GM21717 (cell line): Measurements from ENCODE around the gene UTP4.
"Not testable (repeated sequence)": the region's sequence is repeated elsewhere in the genome, so short reads cannot be mapped to it uniquely, and the experiment has no call there.

Source experiments
- ATAC-seq: cut with Tn5 transposase; IDR thresholded peaks from one replicate; pipeline ENCODE4 v1.9.1; 2021; ENCODE audit warnings: mild to moderate bottlenecking, moderate library complexity; ENCODE audit not compliant: unreplicated experiment

The UTP4 gene

GRCh38 chr16:69109486-69110270 lies 22.8 kb upstream of the UTP4 start:
- no peak for ATAC-seq

GRCh38 chr16:69110406-69110805 lies 22.0 kb upstream of the UTP4 start:
- ATAC-seq: no peak

- no peak for ATAC-seq
Measured at GRCh38 chr16:69111216-69111875, 21.1 kb upstream of the UTP4 start.

GRCh38 chr16:69111876-69112230 lies 20.6 kb upstream of the UTP4 start:
- ATAC-seq: no peak

GRCh38 chr16:69112285-69113129 lies 19.9 kb upstream of the UTP4 start:
- no peak for ATAC-seq

- no peak for ATAC-seq
Measured at GRCh38 chr16:69113216-69113615, 19.2 kb upstream of the UTP4 start.

- no peak for ATAC-seq
Measured at GRCh38 chr16:69114346-69114975, 18.0 kb upstream of the UTP4 start.

GRCh38 chr16:69114976-69115355 lies 17.5 kb upstream of the UTP4 start:
- no peak for ATAC-seq

GRCh38 chr16:69115361-69115760 lies 17.1 kb upstream of the UTP4 start:
- no peak for ATAC-seq

- no peak for ATAC-seq
Measured at GRCh38 chr16:69115837-69116236, 16.6 kb upstream of the UTP4 start.

- no peak for ATAC-seq
Measured at GRCh38 chr16:69116256-69116875, 16.1 kb upstream of the UTP4 start.

- ATAC-seq: no peak
Measured at GRCh38 chr16:69116906-69117305, 15.5 kb upstream of the UTP4 start.

GRCh38 chr16:69118468-69118867 lies 14.0 kb upstream of the UTP4 start:
- no peak for ATAC-seq

GRCh38 chr16:69118994-69119393 lies 13.5 kb upstream of the UTP4 start:
- ATAC-seq: no peak

GRCh38 chr16:69119536-69119935 lies 12.9 kb upstream of the UTP4 start:
- ATAC-seq: no peak

GRCh38 chr16:69120096-69120664 lies 12.3 kb upstream of the UTP4 start:
- ATAC-seq: no peak

GRCh38 chr16:69123910-69124309 lies 8.5 kb upstream of the UTP4 start:
- ATAC-seq: no peak

GRCh38 chr16:69124406-69124805 lies 8.0 kb upstream of the UTP4 start:
- not testable (repeated sequence) for ATAC-seq

GRCh38 chr16:69124961-69125360 lies 7.5 kb upstream of the UTP4 start:
- ATAC-seq: not testable (repeated sequence)

- no peak for ATAC-seq
Measured at GRCh38 chr16:69126221-69126620, 6.2 kb upstream of the UTP4 start.
